Hematopoietic multipotent progenitor cell treated with erythropoietin and hydrocortisone succinate and interleukin-3 and kit ligand, for 17 days (in vitro differentiated cells): ENCODE data around the gene ACSM4.
A peak's percentile ranks its signal among the peaks of the same experiment; 100 is the strongest.
"Not testable (repeated sequence)": the region's sequence is repeated elsewhere in the genome, so short reads cannot be mapped to it uniquely, and the experiment has no call there.

Experiments
- DNase-seq: peaks from one replicate; pipeline ENCODE4 v3.0.0-alpha.2; 2015; ENCODE audit warnings: low spot score

The ACSM4 gene

GRCh38 chr12:7303772-7304171, at the start of gene ACSM4:
Gene ACSM4, plus strand, starts transcription at chr12:7304072. Its CDS starts 260 bp downstream, at chr12:7304332.
- no peak for DNase-seq

DNA sequence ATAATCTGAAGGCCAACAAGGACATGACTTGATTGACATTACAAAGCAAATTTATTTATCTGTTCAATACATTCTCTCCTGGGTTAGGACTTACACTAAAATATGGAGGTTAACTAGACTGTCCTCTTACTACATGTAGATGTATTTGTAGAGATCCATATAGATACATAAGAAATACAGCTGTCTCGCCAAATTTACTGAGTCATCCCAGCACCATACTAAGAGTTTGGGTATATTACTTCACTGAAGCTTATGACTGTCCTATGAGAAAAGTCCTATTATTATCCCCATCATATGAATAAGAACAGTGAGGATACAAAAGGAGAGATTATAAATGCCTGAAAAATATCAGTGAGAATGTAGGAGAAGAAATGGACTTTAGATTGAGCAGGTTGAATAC, 44.8 kb upstream of the ACSM4 start:
- DNase-seq, result no peak

DNA sequence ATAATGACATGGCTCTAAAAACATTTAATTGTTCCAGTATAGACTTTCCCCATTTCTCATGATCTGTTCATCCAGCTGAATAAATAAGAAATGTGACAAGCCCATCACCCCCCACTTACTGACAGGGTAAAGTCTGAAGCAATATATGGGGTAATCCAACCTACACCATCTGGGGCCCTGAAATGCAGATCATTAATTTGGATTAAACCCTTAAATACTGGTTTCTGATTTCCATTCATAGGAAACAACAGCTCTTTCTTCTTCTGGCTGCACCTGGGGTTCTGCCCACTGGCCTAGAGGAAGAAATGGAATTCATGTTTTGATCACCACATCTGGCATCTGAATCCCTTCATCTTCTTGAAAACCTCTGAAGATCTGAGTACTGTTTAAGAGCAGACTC, 39.3 kb upstream of the ACSM4 start:
- no peak for DNase-seq

- no peak for DNase-seq
Observed at GRCh38 chr12:7265251-7265650, 38.6 kb upstream of the ACSM4 start.

DNA sequence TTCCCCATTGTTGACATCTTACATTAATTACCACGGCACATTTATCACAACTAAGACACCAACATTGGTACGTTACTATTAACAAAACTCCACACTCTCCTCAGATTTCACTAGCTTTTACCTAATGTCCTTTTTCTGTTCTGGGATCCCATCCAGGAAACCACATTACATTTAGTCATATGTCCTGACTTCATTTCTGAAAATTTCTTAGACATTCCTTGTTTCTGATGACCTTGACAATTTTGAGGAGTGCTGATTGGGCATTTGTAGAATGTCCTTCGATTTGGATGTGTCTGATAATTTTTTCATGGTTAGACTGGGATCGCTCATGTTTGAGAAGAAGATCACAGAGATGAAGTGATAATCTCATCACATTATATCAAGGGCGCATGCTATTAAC, 34.6 kb upstream of the ACSM4 start:
- no peak for DNase-seq

GRCh38 chr12:7271893-7272514, 31.9 kb upstream of the ACSM4 start:
- DNase-seq, result no peak

GRCh38 chr12:7275482-7275881, 28.4 kb upstream of the ACSM4 start:
- DNase-seq, result not testable (repeated sequence)

DNA sequence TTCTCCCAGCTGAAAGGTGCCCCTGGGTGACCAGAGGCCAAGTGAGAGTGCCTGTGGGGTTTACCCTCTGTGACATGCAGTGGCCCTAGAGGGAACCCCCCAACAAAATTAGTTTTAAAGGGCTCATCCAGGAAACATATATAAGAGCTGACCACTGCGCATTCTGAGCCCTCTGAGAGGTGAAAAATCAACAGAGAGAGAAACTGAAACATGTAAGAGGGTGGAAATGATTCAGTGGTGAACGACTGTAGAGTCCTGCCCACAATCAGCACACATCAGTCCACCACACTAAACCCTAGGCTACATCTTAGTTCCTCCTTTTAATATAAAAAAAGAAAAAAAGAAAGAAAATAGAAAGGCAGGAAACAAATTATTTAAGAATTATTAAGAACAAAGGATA, 21.0 kb upstream of the ACSM4 start:
- no peak for DNase-seq

DNA sequence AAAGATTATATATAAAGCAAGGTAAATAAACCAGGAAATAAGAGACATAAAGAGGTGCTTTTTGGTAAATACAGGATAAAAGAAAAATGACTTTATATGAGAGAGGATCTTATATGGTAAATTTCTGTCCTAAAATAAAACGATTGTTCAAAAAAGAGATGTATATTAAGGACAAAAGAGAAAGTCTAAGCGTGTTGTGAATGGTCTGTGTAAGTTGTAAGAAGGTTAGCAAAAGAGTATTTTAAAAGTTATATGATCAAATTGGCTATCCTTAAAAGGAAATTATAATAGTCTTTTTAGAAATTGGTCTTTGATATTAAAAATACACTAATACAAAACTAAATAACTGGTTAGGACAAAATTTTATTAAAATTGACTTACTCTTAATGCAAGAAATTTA, 14.1 kb upstream of the ACSM4 start:
- no peak for DNase-seq

GRCh38 chr12:7290588-7290987, 13.3 kb upstream of the ACSM4 start:
- not testable (repeated sequence) for DNase-seq

- DNase-seq, result peak; percentile 41
Observed at GRCh38 chr12:7292300-7292699, 11.6 kb upstream of the ACSM4 start.

DNA sequence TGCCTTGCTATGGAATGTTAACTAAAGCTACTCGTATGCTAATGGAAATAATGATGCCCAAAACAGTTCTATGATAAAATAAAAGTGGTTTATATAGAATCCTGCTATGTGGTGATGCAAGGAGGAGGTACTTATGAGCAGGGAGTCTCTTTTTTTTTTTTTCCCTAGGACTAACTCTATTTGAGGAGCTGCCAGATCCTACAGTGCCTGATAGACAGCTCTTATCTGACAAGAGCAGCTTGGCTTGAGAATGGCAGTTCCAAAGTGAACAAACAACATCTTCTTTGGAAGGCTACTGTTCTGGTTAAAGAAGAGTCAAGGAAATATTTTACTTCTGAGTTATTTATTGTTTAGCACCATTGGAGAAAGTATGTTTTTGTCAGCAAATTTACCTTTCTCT, 10.2 kb upstream of the ACSM4 start:
- DNase-seq, result peak; percentile 91

- peak; percentile 37 for DNase-seq
Observed at GRCh38 chr12:7295529-7295928, 8.3 kb upstream of the ACSM4 start.

DNA sequence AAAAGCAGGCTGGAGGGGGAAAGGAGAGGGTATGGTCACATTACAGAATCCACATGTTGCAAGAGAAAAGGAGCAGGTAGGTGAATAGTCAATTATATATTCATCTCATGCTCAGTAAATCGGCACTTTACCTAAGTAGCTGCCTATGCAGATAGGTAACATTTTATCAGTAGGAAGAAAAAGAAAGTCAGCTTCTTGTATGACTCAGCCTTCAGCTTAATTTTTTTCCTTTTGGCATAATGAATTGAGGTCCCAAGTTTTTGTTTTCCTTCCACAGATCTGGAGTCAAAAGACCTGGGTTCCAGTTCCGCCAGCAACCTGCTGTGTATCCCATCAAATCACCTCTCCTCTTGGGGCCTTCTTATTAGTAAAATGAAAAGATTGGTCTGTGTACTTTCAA, 6.0 kb upstream of the ACSM4 start:
- peak; percentile 53 for DNase-seq

- peak; percentile 70 for DNase-seq
Observed at GRCh38 chr12:7302266-7302986, 1.4 kb upstream of the ACSM4 start.

- peak; percentile 93 for DNase-seq
Observed at GRCh38 chr12:7303230-7303629, 642 bp upstream of the ACSM4 start.

DNA sequence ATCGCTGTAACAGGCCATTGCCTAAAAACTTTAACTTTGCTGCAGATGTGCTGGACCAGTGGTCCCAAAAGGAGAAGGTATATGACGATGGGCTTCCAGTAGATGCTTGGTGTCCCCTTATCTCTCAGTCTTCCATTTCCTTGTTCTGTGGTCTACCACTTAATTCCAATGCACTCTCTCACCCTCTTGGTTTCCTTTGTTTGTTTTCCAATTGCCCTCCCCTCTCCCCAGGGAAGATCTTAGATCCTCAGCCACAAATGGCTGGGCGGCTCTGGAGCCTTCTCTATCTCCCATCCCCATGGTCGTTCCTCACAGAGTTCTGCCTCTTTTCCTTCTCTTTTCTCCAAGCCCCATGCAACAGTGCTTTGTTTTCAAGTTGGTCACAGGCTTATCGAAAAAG, 584 bp downstream of the ACSM4 start:
- no peak for DNase-seq

DNA sequence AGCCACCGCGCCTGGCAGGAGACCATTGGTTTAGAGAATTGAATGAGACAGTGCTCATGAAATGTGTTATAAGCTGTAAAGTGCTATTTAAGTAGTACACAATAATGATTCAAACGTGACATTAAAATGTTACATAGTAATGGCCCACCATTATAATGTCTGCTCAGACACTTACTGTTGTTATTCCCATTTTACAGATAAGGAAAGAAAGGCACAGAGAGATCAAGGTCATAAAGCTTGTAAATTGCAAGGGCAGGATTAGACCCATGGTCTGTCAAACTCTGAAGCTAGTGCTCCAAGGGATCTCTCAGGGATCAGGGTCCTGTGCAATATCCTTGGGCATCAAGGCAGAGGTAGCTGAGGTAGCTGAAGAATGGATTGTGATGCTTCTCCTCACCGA, 6.2 kb downstream of the ACSM4 start:
- no peak for DNase-seq

- DNase-seq, result peak; percentile 53
Observed at GRCh38 chr12:7319930-7320329, 16.1 kb downstream of the ACSM4 start.

- peak; percentile 68 for DNase-seq
Observed at GRCh38 chr12:7321624-7322023, 17.8 kb downstream of the ACSM4 start.

DNA sequence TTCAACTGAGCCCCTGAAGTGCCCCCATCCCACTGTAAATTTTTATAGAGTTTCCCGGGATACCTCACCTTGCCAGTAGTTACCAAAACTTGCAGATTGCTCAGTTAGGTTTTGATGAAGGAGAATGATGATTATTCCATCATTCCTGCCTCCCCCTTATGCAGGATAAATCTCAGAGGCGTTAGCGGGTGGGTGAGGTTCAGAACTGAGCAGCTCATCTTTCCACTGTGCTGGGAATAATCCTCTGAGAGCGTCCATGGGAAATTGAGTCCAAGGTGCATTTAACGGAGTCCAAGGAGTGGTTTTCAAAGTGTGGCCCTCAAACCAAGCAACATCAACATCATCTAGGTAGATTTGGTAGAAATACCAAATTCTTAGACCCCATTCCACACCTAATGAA, 18.7 kb downstream of the ACSM4 start:
- no peak for DNase-seq

GRCh38 chr12:7324176-7324575, 20.3 kb downstream of the ACSM4 start:
- DNase-seq, result no peak

GRCh38 chr12:7327918-7328317, 24.0 kb downstream of the ACSM4 start:
- no peak for DNase-seq

- DNase-seq, result not testable (repeated sequence)
Observed at GRCh38 chr12:7337790-7338189, 33.9 kb downstream of the ACSM4 start.
